ENCODE data around the gene MRPL43.

MRPL43 gene

GRCh38 chr10:100966887-100967286, 20.4 kb downstream of the MRPL43 start:
- no peak for DNase-seq (ENCODE audit: low read depth in 2 of 2)

DNA sequence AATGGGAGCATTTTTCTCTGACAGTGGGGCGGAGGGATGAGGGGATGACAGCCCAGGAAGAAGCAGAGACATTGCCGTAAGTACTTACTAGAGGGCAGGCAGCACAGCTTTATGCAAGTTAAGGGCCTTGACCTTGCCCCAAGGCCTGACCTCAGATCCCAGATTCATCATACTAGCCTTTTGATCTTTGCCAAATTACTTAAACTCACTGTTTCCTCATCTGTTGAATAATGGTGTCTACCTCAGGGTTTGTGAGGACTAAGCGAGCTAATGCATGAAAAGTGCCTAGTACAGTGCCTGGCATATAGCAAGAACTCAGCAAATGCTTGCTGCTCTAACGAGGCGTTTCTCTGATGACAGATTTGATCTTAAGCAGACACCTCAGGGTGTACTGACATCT, 21.5 kb downstream of the MRPL43 start:
- no peak for DNase-seq (ENCODE audit: low read depth in 2 of 2)

DNA sequence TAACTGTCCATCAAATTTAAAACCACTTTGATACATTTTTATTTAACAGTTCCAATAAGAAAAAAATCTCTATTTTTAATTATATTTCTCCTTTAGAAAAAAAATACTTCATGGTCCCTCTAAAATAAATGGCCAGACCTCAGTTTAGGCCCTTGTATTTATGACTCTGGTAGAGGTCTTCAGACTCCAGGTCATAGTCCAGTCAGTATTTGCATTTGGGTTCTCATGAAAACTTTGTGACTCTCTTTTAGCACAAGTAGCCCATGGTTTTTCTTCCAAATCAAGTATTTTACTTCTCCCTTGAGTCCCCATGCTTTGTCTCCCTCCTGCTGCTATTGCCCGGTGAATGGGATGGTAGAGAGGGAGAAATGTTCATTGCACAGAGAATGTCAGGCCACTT, 23.5 kb downstream of the MRPL43 start:
- DNase-seq (ENCODE audit: low read depth in 2 of 2) = no peak

GRCh38 chr10:100962351-100963080, 24.8 kb downstream of the MRPL43 start:
- DNase-seq (ENCODE audit: low read depth in 2 of 2) = no peak

GRCh38 chr10:100960251-100960650, 27.0 kb downstream of the MRPL43 start:
- DNase-seq (ENCODE audit: low read depth in 2 of 2) = no peak

GRCh38 chr10:100948916-100949315, 38.4 kb downstream of the MRPL43 start:
- no peak for DNase-seq (ENCODE audit: low read depth in 2 of 2)

DNA sequence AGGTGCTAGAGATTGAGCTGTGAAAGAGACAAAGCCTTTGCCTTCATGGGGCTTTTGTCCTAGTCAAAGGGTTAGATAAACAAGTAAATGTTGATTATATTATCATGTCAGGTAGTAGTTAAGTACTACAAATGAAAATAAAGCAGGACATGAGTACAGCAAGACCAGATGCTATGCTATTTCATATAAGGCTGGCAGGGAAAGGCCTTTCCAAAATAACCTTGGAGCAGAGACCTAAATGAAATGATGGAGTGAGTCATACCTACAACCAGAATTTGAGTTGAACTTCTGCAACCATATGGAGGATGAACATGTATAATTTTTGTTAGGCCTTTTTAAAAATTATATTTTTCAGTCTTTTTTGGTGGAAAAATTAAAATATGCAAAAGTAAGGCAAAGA, 41.5 kb downstream of the MRPL43 start:
- no peak for DNase-seq (ENCODE audit: low read depth in 2 of 2)

GRCh38 chr10:100943508-100943907, 43.8 kb downstream of the MRPL43 start:
- no peak for DNase-seq (ENCODE audit: low read depth in 2 of 2)

DNA sequence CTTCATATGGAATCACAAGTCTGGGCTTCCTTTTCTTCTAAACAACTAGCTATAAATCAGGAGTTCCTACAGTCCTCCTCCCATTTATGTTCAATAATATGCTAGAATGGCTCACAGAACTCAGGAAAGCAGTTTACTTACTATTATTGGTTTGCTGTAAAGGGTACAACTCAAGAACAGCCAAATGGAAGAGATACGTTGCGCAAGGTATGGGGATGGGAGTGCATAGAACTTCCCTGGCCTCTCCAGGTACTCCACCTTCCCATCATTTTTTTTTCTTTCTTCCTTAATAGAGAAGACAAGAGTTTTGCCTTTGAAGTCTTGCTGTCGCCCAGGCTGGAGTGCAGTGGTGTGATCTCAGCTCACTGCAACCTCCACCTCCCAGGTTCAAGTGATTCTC, 45.1 kb downstream of the MRPL43 start:
- no peak for DNase-seq (ENCODE audit: low read depth in 2 of 2)

DNA sequence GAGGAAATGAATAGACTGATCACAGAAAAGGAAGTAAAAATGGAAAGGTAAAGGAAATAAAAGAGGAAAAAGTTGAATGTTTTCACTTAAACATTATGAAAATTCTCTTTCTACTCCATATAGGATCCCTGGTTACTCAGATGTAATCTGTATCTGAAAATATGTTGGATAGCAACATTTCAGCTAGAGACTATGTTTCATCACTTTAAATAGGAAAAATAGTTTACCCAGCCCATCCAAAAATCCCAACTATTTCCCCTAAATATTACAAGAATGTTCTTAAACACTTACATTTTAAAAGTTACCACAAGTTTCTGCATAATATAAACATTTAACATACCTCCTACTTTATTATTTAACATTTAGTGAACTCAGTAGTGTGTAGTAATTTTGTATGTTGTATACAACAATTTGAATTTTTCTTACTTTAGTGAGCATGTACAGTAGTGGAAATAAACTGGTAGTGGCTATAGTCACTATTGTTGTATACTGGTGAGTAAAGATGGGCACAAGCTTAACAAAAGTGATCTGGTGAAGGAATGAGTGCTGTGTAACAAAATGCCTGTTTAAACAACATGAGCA, 47.4 kb downstream of the MRPL43 start:
- DNase-seq (ENCODE audit: low read depth in 2 of 2) = no peak
